GM18517 (cell line): ENCODE measurements around the gene APBA1.

ENCODE experiments used
- ATAC-seq: cut with Tn5 transposase; IDR thresholded peaks from one replicate; pipeline ENCODE4 v1.9.1; 2021; ENCODE audit warnings: mild to moderate bottlenecking, moderate library complexity; ENCODE audit not compliant: unreplicated experiment

Gene APBA1

DNA sequence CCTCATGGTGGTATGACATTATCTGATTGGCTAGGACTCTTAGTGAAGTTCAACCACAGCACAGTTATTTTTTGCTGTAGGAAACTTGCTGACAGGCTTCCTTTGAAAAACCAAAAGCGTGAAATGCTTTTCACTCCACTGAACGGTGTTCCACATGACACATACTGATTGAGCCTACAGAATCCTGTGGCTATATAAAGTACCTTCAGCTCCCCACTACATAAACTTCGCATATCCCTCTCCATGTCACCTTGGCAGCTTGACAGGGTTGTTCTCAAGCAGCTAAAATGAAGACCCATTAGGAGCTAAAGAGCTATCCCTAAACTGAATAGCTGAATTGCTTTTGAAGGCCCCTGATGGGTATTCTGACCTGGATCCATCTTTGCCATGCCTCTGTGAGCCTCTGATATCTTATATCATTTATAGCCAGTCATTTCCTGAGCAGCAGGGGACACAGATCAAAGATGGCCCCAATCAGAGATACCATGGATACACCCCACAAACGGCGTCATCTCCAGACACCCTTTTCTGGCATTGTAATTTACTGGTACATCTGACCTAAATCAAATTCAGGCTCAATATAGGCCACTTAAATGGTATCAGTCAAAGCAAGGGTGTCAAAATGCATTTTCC lies 91.5 kb downstream of the APBA1 start:
- ATAC-seq: no peak

DNA sequence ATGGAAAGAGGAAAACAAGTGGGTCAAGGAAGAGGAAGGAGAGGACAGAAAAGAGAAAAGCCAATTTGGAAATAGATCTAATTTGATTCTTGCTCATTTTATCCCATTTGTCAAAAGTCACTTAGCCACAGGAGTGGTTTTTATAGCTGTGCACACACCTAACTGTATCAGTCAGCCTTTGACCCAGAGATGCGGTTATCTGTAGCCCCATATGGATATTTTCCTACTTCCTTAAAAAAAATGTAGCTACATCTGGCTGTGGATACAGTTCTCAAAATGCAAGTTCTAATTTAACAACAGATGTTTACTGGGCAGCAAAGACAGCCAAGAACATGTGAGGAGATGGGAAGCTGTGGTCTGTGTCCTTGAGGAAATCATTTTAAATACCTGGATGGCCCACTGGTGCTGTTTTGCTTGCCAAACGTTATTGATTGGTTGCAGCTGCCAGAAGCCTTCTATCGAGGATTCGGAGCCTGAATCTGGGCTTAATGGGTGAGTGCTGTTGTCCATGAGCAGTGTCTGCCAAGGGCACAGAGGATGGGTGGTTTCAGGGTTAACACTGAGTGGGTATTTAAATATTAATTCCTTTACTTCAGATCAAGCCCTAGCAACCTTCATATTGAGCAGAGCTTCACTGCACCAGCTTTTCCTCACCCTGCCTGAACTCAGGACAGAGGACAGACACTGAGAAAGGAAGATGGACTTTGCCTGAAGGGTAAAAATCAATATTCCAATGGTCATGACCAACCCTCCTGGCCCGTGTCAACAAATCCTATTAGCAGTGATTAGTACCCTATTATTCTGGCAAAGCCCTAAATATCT lies 92.2 kb downstream of the APBA1 start:
- no peak for ATAC-seq

DNA sequence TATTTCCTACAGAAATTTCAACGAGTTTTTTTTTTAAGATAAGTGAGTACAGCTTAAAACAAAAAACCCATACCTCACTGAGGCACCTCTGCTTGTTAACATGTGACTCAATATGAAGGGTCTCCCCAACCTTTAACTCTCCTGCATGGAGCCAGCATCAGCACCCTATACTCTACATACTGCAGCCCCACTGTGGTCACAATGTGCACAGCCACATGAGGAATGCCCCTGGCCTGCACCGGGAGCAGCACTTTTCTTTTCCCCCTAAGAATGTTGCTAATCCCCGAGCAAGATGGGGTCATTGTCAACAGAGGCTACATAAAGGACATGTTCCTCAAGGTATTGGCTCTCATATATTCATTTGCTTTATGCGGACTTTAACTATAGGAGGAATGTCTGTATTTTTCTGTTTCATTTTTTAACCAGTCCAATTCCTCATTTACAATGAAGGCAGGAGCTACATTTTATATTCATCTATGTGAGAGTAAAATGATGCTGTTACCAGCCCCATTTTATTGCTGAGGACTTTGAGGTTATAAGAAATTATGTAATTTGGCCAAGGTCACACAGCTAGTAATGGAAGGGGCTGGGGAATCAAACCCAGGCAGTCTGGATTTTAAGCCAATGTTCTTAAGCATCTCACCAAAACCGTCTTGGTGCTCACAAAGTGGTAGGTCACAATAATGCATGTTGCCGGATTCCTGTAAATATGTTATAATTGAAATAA lies 93.0 kb downstream of the APBA1 start:
- ATAC-seq: no peak

DNA sequence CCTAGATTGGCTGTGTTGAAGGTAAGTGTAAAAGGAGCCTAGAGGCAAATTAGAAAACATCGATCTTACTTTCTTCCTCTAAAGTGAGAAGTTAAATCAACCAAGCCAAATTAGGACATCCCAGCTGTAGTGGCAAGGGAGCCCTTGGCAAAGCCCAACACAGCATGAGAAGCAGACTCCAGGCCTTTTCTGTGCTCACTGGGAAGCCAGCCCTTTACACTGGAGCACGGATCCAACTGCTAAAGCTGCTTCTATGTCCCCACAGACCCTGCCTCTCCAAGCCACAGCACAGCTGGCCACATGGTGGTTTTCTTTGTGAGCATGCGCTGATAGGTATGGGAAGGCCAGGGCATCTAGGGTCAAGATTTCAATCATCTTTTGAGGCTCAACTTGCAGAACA lies 94.1 kb downstream of the APBA1 start:
- no peak for ATAC-seq

DNA sequence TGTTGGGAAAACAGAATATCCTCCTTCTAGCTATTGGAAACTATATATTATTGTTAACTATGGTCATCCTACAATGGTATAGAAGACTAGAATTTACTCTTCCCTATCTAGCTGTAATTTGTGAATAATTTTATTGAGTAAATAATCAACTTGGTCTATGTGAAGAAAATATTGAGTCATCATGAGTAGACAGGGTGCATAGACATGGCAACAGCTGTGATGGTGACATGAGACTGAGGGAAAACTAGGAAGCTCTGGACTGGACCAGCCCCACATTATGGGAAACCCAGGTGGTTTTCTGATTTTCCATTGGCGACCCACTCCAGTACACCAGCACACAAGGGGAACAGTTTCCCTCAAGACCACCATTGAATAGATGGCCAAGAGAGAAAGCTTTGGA lies 95.0 kb downstream of the APBA1 start:
- no peak for ATAC-seq

DNA sequence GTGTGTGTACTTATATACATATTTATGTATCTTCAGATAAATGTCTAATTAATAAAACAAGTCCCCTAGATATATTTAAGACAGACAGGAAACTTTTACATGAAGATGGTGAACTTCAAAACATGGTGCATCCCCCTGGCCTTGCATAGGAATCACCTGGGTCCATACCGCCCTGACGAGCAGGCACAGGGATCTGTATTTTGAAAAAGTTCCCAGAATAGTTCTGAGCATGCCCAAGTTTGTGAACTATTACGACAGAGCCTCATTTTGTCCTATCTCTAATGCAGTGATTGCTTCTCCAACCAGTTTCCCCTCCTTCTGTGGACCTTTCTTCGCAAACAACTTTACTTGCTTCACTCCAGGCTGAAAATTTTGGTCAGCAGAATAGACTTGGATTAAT lies 98.1 kb downstream of the APBA1 start:
- ATAC-seq: no peak

DNA sequence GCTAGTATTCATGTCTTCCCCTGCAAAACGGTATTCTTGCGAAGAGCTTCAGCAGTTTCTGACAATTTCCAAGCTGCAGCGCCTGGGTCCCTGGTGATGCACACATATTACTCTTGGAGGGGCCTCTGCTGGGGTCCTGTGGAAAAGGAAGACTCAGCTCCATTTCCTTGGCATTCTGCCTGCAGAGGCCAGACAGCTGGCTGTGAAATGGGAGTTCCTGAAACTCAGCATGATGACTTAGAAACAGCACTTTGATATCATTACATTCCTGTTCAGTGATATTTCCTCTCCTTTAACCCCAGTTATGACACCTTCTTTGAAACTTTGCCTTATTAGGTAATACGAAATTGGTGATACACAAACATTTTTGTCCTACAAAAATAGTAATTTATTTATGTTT lies 98.5 kb downstream of the APBA1 start:
- ATAC-seq: no peak

DNA sequence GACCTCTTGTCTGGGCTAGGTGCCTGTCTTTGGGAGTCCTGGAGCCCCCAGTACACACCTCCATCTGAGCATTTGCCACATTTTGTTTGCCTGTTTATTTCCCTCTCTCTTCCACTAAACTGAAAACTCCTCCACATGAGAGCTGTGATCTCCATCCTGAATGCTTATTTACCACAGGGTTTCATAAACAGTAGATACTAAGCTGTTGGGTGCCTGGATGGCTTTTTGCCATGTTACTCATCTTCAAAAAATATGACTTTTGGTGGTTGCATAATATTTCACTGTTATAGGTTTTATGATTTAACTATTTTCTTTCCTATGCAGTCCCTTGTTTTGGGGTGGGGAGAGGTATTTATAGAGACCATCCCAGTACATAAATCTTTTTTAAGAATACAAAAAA lies 99.6 kb downstream of the APBA1 start:
- no peak for ATAC-seq

DNA sequence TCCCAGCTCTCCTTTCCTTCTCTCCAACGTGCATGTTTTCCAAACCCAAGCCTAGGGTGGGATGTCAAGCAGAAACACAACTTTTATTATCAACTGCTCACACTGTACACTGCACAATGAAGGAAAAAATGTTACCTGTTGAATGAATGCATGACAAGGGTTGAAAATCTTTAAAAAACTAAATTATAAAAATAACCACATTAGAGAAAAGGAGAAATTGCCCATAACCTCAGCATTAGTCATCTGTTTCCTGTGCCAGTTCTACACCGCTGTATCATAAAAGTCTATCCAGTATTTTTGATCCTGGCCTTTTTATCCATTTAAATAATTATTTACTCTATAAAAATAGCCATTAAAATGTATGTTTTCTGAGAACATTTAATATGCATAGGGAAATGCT lies 101.1 kb downstream of the APBA1 start:
- no peak for ATAC-seq

DNA sequence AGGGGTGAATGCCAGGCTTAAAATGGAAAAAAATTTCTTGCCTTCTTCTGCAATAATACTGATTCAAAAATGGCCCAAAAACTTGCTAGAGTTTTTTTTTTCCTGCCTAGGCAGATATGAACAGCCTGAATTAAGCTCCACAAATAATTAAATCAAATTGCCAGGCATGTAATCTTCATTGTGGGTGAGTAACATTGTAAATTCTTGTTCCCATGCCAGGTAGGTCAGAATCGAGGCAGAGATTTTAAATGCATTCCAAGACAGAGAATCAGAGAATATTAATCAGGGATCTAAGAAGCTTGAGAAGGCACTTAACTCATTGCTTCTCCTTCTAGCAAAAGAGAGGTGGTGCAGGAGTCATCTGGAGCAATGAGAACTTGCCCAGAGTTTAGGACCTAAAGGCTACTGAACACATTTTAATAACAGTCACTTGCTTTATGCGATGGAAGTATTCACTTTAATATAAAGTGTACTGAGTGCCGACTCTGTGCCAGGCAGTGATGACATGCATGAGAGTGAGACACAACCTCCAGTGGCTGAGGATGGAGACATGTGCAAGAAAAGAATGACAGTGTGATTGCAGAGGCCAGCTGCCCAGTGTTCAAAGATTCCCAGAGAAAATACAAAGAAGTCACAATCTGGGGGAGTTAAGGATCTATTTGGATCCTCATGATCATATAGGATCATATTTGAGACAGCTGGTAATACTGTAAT lies 102.3 kb downstream of the APBA1 start:
- ATAC-seq: no peak

DNA sequence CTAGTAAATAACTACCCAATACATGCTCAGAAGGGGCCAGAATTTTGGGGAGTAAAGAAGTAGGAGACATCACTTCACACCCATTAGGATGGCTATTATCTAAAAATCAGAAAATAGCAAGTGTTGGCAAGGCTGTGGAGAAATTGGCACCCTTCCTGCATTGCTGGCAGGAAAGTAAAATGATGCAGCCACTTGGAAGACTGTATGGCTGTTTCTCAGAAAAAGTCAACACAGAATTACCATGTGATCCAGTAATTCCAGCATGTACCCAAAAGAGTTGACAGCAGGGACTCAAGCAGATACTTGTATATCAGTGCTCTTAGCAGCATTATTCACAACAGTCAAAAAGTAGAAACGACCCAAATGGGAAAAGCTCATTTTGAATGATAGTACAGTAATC lies 107.6 kb downstream of the APBA1 start:
- ATAC-seq: no peak

DNA sequence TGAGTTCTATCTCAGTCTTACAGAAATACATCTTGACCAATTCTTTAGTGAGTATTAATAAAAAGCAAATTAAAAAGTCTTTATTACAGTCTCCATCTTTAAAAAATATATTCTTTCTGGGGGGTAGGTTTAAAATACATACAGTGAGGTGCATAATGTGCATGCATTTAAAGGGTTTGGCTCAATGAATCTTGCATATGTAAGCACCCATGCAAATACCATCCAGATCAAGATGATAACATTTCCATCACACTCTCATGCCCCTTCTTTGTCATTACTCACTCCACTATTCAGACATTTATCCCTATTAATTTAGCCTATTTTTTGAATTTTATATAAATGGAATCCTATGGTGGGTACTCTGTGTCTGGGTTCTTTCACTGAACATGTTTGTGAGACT lies 113.0 kb downstream of the APBA1 start:
- no peak for ATAC-seq

DNA sequence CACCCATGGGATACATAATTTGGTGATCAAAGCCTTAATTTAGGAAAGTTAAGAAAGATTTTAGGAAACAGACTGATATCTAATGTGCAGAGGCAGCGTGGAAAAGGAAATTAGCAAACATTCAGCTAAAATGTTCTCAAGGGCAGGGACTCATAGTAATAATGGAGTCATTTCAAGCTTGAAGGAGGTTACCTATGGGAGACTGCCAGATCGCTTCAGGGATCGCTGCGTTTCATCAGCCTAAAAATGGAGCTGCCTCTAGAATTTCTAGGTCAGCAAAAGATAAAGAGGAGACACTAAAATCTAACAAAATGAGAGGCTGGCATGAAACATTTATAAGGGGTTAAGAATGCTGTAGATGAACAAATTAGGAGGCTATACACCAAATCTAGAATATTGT lies 115.5 kb downstream of the APBA1 start:
- no peak for ATAC-seq

DNA sequence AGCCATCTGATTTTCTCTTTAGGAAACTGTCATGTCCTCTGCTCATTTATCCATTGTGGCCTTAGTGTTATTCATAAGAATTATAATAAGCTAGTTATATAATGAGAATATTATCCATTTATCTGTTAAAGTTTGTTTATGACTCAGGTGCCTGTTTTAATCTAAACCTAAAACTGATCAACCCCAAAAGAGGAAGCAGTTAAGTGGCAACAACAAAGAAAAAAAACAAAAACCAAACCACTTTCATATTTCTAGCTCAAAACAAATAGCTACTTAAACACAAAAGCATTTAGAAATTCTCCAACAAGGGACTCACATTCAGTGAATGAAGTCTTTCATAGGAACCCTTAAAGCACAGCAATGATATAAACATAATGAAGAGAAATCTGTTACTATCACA lies 116.4 kb downstream of the APBA1 start:
- no peak for ATAC-seq

DNA sequence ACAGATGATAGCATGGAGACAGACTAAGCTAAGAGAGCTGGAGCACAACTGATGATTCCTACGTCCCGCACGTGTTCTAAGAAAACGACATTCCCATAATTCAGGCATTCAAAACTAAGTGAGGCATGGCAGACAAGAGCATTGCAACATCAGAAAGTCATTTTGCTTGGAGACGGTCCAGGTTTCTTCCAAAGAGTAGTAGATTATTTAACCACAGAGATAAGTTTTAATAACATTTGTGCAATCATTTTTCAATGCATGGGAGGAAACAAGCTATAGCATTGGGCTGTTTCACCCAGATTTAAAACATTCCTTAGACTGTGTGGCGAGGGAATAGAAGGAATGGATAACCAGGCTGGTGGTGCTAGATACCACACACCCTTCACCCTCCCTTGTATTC lies 117.2 kb downstream of the APBA1 start:
- ATAC-seq: no peak

DNA sequence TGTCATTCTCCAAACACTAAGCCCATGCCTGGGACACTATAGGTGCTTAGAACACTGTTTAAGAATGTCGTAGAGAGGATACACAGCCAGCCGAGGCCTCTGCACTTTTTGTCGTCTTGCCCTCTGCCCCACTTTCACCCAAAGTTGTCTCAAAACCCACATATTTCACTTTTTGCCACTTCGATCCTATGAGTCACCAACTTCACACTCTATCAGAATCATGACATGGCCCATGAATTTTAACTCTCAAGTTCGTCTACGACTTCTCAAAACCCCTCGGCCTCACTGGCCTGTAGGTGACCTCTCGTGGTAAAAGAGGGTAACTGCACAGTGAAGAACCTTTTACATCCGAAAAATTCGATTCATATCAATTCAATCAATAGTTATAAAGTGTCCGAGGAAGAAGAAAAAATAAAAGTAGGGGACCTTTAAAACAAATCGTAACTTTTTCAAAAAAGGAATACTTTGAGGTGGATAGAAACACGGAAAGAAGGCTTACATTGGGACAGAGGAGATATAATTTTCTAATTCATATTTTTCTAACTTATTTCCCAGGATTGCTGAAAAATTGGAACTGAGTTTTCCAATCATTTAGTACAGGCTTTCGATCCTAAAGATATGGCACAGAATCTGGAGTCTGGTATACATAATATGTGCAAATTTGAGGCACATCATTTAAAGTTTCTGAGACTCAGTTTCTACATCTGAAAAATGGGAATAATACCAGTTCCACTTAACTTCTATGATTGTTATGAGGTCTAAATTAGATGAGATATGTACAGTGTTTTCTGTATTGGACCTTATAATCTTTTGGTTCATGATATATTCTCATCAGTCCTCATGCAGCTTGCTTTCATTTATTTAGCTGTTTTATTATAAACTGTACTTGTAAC lies 122.6 kb downstream of the APBA1 start:
- ATAC-seq: no peak

DNA sequence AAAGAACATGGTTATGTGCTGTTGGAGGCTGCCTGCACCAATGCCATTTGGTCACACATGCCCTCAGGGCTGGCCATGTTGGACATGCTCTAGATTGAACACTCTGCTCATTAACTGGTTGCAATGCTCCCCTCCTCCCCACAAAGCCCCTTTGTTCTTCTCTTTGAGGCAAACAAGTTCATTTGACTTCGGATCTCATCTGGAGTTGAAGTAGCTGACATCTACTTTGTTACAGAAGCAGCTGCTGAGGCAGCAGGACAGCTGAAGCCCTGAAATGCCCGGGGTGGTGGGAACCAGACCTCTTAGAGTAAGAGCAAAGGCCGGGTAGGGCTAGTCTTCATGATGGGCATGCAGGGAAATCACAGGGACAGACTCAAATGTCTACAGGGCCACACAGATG lies 123.5 kb downstream of the APBA1 start:
- no peak for ATAC-seq

DNA sequence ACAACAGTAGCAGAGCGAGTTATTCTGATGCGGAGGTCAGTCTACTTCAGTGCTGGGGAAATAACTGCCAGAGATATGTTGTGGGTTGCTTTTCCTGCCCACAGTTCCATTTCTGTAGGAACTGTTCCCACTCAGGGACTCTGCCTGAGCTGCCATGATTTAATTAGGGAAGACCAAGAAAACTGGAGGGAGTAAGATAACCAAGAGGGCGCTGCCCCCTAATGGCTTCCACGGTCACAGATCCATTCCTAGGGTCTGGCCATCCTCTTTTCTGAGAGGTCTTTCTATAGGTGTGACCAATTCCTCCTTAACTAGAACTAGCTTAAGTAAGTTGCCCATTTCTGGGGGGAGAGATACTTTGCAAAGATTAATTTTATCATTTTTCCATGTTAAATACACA lies 125.9 kb downstream of the APBA1 start:
- ATAC-seq: no peak

DNA sequence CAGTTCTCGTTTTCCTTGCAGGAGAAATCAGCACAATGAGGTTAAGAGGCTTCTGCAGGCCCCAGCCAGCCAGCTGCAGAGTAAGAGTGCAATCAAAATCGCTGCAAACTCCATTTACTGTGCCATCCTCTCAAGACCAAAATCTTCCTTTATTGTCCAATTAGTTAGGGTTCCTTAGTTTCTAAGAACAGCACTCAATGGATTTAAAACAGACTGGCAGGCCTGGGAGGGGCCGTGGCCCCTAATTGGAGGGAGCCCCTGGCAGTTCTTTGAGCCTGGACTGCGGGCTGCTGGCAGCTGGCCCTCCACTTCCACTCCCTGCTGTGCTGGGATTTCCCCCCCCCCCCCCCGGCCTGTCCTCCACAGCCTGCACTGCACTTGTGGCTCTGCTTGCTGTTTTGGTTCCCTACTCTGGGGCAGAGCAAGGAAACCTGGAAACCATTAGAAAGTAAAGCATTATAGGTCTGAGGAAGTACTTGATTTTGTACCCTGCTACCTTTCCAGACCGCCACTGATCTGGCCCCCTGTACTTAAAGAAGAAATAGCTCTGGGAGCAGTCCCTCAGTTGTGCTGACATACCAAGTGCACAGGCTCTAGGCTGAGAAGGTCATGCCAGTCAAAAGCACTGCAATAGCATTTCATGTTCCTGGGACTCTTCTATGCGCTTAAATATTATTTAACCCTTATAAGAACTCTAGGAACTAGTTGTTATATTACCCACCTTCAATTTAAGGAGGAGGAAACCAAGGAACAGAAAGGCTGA lies 129.0 kb downstream of the APBA1 start:
- no peak for ATAC-seq

DNA sequence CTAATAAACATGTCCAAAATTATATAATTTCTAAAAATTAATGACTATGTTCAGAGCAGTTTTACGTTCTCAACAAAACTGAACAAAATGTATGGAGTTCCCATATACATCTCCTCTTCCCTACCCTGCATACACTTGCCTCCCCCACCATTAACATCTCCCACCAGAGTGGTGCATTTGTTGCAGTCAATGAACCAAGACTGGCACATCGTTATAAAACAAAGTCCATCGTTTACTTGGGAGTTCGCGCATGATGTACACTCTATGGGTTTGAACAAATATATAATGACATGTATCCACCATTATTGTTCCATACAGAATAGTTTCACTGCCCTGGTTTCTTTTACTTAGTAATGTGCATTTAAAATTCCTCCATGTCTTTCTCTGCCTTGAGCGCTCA lies 130.1 kb downstream of the APBA1 start:
- no peak for ATAC-seq
